GM12873 (cell line): Measurements from ENCODE around the gene SAP30BP.

Experiments
- CTCF ChIP-seq: IDR thresholded peaks from 2 replicates; pipeline ENCODE4 v1.5.1; 2012; ENCODE audit warnings: low read depth, mild to moderate bottlenecking, moderate library complexity, low read length, control low read depth; ENCODE audit not compliant: insufficient read depth; ENCODE audit errors: missing control alignments

Gene SAP30BP

GRCh38 chr17:75727391-75727790 is 60.3 kb downstream of the SAP30BP start:
- TF ChIP-seq CTCF = no peak

GRCh38 chr17:75729351-75729750 is 62.2 kb downstream of the SAP30BP start:
- TF ChIP-seq CTCF = no peak

GRCh38 chr17:75730065-75730464 is 62.9 kb downstream of the SAP30BP start:
- no peak for TF ChIP-seq CTCF

DNA sequence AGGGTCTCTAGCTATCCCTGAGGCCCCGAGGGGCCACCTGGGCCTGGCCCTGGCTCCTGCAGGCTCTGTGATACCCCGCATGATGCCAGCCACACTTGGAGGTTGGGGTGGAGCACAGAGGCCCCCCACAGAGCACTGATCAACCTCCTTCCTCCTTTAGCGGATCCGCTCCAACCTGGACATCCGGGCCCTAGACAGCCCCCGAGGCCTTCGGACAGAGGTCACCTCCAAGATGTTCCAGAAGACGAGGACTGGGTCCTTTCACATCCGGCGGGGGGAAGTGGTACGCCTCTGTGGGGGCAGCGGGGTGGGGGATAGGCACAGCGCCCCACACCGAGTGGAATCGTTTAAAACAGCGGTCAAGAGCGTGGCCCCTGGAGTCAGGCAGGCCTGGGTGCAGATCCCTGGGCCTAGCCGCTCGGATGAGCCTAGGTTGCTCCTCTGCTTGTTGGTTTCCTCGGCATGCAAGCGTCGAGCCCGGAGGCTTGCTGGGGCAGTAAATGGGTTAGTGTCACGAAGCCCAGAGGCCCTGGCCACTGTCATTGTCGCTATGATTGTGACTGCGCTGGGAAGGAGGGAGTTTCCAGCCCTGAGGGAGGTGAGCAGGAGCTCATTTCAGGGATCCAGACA is 64.1 kb downstream of the SAP30BP start:
- no peak for TF ChIP-seq CTCF

DNA sequence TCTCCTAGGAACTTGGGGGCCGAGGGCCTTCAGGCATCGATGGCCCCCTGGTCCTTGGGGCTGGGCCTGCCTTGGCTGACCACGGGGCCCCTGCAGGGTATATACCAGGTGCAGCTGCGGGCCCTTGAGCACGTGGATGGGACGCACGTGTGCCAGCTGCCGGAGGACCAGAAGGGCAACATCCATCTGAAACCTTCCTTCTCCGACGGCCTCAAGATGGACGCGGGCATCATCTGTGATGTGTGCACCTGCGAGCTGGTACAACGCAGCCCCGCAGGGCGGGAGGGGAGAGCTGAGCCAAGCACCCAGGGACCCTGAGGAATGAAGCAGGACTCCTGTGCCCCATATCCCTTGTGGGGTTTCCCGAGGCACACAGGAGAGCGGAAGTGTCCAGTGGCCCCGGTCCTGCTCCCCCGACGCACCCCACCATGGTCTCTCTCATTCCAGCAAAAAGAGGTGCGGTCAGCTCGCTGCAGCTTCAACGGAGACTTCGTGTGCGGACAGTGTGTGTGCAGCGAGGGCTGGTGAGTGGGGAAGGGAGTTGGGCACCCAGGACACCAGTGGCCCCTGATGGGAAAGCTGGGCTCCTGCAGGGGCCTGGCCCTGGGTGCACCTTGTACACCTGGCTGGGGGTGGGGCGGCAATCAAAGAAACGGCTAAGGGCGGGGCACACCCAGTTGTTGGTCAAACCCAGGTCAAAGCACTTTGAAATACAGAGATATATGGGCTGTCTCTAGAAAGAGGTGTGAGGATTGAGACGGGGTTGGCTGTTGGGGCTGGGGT is 64.8 kb downstream of the SAP30BP start:
- TF ChIP-seq CTCF = no peak

GRCh38 chr17:75733471-75733870 is 66.3 kb downstream of the SAP30BP start:
- no peak for TF ChIP-seq CTCF

GRCh38 chr17:75734674-75735294 is 67.6 kb downstream of the SAP30BP start:
- TF ChIP-seq CTCF = no peak
